Measurements from ENCODE around the gene SNX4.

GRCh38 chr3:125436921-125437320 is 83.1 kb downstream of the SNX4 start:
- TF ChIP-seq EP300 (IDR thresholded peaks at IDR 0.05; ENCODE audit: borderline replicate concordance in 1 of 2, low read depth in 1 of 2, low read length in 1 of 2) (no peak), EZH2phosphoT487 (IDR thresholded peaks at IDR 0.05; ENCODE audit: borderline replicate concordance, low read depth) (no peak), MXI1 (IDR thresholded peaks at IDR 0.05; ENCODE audit: low read depth, low read length) (no peak), IRF3 (IDR thresholded peaks at IDR 0.05; ENCODE audit: low read depth, low read length) (no peak), FOXM1 (IDR thresholded peaks at IDR 0.05; ENCODE audit: low read depth) (no peak), YY1 (IDR thresholded peaks at IDR 0.05; ENCODE audit: low read depth) (no peak), CHD2 (IDR thresholded peaks at IDR 0.05; ENCODE audit: low read length, partially characterized antibody) (no peak), RAD21 (IDR thresholded peaks at IDR 0.05; ENCODE audit: low read length) (no peak)
- TF ChIP-seq, protein P1, sequence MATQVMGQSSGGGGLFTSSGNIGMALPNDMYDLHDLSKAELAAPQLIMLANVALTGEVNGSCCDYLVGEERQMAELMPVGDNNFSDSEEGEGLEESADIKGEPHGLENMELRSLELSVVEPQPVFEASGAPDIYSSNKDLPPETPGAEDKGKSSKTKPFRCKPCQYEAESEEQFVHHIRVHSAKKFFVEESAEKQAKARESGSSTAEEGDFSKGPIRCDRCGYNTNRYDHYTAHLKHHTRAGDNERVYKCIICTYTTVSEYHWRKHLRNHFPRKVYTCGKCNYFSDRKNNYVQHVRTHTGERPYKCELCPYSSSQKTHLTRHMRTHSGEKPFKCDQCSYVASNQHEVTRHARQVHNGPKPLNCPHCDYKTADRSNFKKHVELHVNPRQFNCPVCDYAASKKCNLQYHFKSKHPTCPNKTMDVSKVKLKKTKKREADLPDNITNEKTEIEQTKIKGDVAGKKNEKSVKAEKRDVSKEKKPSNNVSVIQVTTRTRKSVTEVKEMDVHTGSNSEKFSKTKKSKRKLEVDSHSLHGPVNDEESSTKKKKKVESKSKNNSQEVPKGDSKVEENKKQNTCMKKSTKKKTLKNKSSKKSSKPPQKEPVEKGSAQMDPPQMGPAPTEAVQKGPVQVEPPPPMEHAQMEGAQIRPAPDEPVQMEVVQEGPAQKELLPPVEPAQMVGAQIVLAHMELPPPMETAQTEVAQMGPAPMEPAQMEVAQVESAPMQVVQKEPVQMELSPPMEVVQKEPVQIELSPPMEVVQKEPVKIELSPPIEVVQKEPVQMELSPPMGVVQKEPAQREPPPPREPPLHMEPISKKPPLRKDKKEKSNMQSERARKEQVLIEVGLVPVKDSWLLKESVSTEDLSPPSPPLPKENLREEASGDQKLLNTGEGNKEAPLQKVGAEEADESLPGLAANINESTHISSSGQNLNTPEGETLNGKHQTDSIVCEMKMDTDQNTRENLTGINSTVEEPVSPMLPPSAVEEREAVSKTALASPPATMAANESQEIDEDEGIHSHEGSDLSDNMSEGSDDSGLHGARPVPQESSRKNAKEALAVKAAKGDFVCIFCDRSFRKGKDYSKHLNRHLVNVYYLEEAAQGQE (IDR thresholded peaks at IDR 0.05; ENCODE audit: low read depth, low read length) = no peak
- TF ChIP-seq, protein P2, sequence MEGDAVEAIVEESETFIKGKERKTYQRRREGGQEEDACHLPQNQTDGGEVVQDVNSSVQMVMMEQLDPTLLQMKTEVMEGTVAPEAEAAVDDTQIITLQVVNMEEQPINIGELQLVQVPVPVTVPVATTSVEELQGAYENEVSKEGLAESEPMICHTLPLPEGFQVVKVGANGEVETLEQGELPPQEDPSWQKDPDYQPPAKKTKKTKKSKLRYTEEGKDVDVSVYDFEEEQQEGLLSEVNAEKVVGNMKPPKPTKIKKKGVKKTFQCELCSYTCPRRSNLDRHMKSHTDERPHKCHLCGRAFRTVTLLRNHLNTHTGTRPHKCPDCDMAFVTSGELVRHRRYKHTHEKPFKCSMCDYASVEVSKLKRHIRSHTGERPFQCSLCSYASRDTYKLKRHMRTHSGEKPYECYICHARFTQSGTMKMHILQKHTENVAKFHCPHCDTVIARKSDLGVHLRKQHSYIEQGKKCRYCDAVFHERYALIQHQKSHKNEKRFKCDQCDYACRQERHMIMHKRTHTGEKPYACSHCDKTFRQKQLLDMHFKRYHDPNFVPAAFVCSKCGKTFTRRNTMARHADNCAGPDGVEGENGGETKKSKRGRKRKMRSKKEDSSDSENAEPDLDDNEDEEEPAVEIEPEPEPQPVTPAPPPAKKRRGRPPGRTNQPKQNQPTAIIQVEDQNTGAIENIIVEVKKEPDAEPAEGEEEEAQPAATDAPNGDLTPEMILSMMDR (IDR thresholded peaks at IDR 0.05) = no peak

Data from SK-N-SH (cell line).